ENCODE data around the gene ELAVL1. TPM values are rescaled to one million over a fixed set of nuclear protein-coding genes. Genes with fewer than 3 reads are reported as not detected.

ELAVL1 gene
- total RNA-seq, 4 donors from 2014 or later = 14.1 to 71.7 (median 39.3) TPM

DNA sequence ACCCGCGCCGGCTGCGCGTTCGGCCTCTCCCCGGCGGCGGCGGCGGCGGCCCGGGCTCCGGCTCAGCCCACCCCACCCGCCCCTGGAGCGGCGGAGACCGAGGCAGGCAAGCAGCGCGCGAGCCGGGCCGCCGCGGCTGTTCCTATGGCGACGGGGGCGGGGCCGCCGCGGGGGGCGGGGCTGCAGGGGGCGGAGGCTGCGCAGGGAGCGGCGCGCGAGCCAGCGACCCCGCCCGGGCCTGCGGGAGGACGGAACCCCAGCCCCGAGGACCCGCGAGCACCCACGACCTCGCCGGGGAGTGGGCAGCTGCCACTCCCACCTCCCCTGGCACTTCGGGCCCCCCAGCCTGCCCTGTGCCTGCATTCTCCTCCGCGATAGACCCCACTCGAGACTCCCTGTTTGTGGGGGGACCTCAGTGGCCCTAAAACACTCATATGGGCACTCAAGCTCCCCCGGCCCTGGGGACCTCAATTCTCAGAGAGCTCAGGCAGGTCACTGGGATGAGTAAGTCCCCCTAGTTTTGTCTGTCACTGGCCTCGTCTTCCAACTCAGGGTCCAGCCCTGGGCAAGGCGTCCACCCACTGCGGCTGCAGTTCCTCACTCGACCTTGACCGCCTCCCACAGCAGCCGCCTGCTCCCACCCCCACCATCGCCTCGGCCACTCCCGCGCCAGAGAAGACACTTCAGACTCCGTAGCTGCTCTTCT, 79.3 kb downstream of the ELAVL1 start, which contains the start of gene CTXN1:
TSS of gene CTXN1 (minus strand) at position 115 of the 706 bp plus-strand sequence. CDS start 597 bp downstream, outside the sequence.
- no peaks in the 10 kb centered on the region for H3K27me3 ChIP-seq
- intact Hi-C loops (cut with DNase I; ENCODE audit: low total_unique reads) = no loop called here
- H3K27ac ChIP-seq = peak within 1 kb of the TSS; percentile 97 to 99
- DNase-seq = peak; percentile 75 to 87
- no peaks in the 10 kb centered on the region for H3K36me3 ChIP-seq
- H3K9me3 ChIP-seq = no peaks in the 10 kb centered on the region
- TF ChIP-seq, protein P1, sequence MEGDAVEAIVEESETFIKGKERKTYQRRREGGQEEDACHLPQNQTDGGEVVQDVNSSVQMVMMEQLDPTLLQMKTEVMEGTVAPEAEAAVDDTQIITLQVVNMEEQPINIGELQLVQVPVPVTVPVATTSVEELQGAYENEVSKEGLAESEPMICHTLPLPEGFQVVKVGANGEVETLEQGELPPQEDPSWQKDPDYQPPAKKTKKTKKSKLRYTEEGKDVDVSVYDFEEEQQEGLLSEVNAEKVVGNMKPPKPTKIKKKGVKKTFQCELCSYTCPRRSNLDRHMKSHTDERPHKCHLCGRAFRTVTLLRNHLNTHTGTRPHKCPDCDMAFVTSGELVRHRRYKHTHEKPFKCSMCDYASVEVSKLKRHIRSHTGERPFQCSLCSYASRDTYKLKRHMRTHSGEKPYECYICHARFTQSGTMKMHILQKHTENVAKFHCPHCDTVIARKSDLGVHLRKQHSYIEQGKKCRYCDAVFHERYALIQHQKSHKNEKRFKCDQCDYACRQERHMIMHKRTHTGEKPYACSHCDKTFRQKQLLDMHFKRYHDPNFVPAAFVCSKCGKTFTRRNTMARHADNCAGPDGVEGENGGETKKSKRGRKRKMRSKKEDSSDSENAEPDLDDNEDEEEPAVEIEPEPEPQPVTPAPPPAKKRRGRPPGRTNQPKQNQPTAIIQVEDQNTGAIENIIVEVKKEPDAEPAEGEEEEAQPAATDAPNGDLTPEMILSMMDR (IDR thresholded peaks at IDR 0.05) = peak in 2 of 4 experiments; percentile 32 to 46
- TF ChIP-seq POLR2A (IDR thresholded peaks at IDR 0.05) = peak in 1 of 2 donors; percentile 48
- peaks cover 26 to 63% of the 10 kb centered on the region in 2 donors for H3K4me1 ChIP-seq
- H3K4me3 ChIP-seq = peak within 1 kb of the TSS; percentile 32 to 53

DNA sequence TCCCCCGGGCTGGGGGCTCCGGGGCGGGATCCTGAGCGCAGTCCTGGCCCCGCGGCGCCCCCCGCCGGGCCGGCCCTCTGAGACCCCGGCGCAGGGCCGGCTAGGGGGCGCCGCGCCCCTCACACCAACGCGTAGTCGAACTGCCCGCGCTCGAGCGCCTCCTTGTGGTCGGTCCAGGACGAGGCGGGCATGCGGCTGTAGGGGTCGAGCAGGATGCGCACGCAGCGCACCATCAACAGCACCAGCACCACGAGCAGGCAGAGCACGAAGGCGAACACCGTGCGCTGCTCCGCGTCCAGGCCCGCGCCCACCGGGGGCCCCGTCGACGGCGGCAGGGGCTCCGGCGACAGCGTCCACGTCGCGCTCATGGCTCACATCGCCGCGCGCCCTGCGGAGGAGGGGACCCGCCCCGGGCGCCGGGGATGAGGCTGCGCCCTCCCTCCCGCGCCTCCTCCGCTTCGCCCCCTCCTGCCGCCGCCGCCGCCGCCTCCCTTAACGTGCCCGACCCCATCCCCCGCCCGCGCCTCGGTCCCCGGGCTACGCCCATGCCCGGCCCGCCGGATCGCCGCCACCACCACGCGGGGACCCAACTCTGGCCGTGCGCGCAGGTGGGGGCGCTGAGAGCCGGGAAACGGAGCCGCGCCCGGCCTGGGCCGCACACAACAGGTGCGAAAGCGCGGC, 80.1 kb downstream of the ELAVL1 start:
- H3K27ac ChIP-seq = peak overlapping the region; percentile 88 to 99
- peak in 1 of 2 donors; percentile 42 for TF ChIP-seq POLR2A (IDR thresholded peaks at IDR 0.05)
- TF ChIP-seq, protein P1 (IDR thresholded peaks at IDR 0.05) = peak; percentile 59 to 94 (median 84)
- H3K4me1 ChIP-seq = peaks cover 27 to 56% of the 10 kb centered on the region in 2 donors
- H3K9me3 ChIP-seq = no peaks in the 10 kb centered on the region
- intact Hi-C loops (cut with DNase I; ENCODE audit: low total_unique reads) = no loop called here
- H3K4me3 ChIP-seq = peak overlapping the region; percentile 32 to 53
- H3K36me3 ChIP-seq = no peaks in the 10 kb centered on the region
- DNase-seq = peak; percentile 81 to 82
- H3K27me3 ChIP-seq = no peaks in the 10 kb centered on the region

DNA sequence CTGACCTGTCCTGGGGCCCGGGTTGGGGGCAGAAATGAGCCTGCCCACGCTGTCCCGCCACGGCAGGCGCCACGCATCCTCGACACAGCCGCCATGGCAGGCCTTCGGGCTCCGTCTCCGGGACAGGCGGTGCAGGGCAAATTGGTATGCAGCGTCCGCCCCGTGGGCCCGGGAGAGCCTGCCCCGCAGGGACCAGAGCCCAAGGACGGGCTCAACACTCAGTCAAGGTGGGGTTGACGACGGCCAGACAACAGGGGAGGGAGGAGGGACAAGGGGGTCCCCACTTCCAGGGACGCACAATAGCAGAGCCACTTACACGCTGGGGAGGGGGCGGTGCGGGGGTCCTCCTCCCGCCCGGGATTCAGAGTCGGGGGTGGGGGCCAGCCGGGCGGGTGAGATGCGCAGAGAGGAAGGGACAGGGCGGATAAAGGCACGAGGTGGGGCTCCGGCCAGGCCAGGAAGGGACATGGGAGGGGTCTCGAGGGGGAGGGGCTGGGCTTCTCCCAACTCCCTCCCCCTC, 80.7 kb downstream of the ELAVL1 start:
- peak in 1 of 2 donors; percentile 48 for DNase-seq
- no peaks in the 10 kb centered on the region for H3K36me3 ChIP-seq
- H3K27ac ChIP-seq = peak overlapping the region; percentile 88 to 99
- no peaks in the 10 kb centered on the region for H3K9me3 ChIP-seq
- TF ChIP-seq, protein P1 (IDR thresholded peaks at IDR 0.05) = no peak
- TF ChIP-seq POLR2A (IDR thresholded peaks at IDR 0.05) = no peak
- intact Hi-C loops (cut with DNase I; ENCODE audit: low total_unique reads) = no loop called here
- H3K4me1 ChIP-seq = peaks cover 27 to 50% of the 10 kb centered on the region in 2 donors
- H3K4me3 ChIP-seq = peak overlapping the region; percentile 32 to 53
- H3K27me3 ChIP-seq = no peaks in the 10 kb centered on the region

DNA sequence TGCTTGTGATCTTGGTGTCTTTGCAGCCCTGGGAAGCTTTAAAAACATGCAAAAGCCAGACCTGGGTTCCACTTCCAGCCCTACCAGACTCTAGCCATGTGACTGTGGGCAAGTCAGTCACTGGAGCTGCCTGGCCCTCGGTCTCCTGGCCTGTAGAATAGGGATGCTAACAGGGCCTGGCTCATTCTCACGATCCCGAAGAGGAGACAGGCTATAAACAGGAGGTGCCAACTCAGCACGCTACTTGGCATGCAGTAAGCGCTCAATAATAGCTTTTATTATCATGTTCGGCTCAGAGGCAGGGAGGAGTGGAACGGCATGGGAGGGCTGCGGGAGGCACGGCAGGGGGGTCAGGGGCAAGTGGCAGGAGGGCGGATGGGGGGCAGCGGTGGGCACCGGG, 81.2 kb downstream of the ELAVL1 start:
- no peak for DNase-seq
- peak overlapping the region; percentile 88 to 99 for H3K27ac ChIP-seq
- peak overlapping the region; percentile 32 to 53 for H3K4me3 ChIP-seq
- H3K9me3 ChIP-seq = no peaks in the 10 kb centered on the region
- TF ChIP-seq POLR2A (IDR thresholded peaks at IDR 0.05) = no peak
- TF ChIP-seq, protein P1 (IDR thresholded peaks at IDR 0.05) = no peak
- H3K4me1 ChIP-seq = peaks cover 27 to 45% of the 10 kb centered on the region in 2 donors
- no peaks in the 10 kb centered on the region for H3K27me3 ChIP-seq
- intact Hi-C loops (cut with DNase I; ENCODE audit: low total_unique reads) = no loop called here
- H3K36me3 ChIP-seq = no peaks in the 10 kb centered on the region
